MCF 10A (cell line): ENCODE measurements around the gene ASGR2. TPM values are rescaled to one million over a fixed set of nuclear protein-coding genes. Genes with fewer than 3 reads are reported as not detected.
"Not testable (repeated sequence)": the region's sequence is repeated elsewhere in the genome, so short reads cannot be mapped to it uniquely, and the experiment has no call there.

Source experiments
- BruUV-seq: library from RNA; stranded (reverse); fragments of 400-500 nt; replicated peaks from 2 replicates; lab custom pipeline; 2021; lab: Mats Ljungman, UMichigan
- CTCF ChIA-PET: fragments of 300-600 bp; sonication (Branson Sonifier 250); formaldehyde crosslinking; extraction: SDS; loops from one replicate; lab custom pipeline; 2021; ENCODE audit warnings: antibody characterized with exemption, inconsistent platforms; lab: Yijun Ruan, JAX
- POLR2A ChIA-PET: fragments of 300-600, 350-650 bp; sonication (Branson Sonifier 250); formaldehyde crosslinking; extraction: SDS; loops from one replicate; lab custom pipeline; 2020; ENCODE audit warnings: antibody characterized with exemption, inconsistent platforms; lab: Yijun Ruan, JAX
- DNase-seq: peaks from one replicate; pipeline ENCODE4 v3.0.0-alpha.2; 2018; ENCODE audit not compliant: unreplicated experiment
- H3K27ac Mint-ChIP-seq: one replicate; pipeline ENCODE4 v1.8.0; 2022; ENCODE audit warnings: mild to moderate bottlenecking, low read depth, mixed read lengths; ENCODE audit not compliant: unreplicated experiment
- H3K27me3 Mint-ChIP-seq: one replicate; pipeline ENCODE4 v1.8.0; 2022; ENCODE audit warnings: mixed read lengths; ENCODE audit not compliant: insufficient read depth, unreplicated experiment
- H3K36me3 Mint-ChIP-seq: one replicate; pipeline ENCODE4 v1.8.0; 2022; ENCODE audit warnings: mild to moderate bottlenecking, moderate library complexity, mixed read lengths; ENCODE audit not compliant: insufficient read depth, unreplicated experiment
- H3K4me1 Mint-ChIP-seq: one replicate; pipeline ENCODE4 v1.8.0; 2022; ENCODE audit warnings: mixed read lengths; ENCODE audit not compliant: insufficient read depth, unreplicated experiment
- H3K4me3 Mint-ChIP-seq: one replicate; pipeline ENCODE4 v1.8.0; 2022; ENCODE audit warnings: mild to moderate bottlenecking, moderate library complexity, mixed read lengths; ENCODE audit not compliant: unreplicated experiment
- H3K9me3 Mint-ChIP-seq: one replicate; pipeline ENCODE4 v1.8.0; 2022; ENCODE audit warnings: mixed read lengths; ENCODE audit not compliant: unreplicated experiment
- CTCF ChIP-seq: fragments of 200-600 bp; IDR thresholded peaks from one replicate; pipeline ENCODE4 v1.8.0; 2022; ENCODE audit warnings: antibody characterized with exemption, mild to moderate bottlenecking; ENCODE audit not compliant: unreplicated experiment
- intact Hi-C: fragments of 100-400 bp; cut with micrococcal nuclease; formaldehyde crosslinking; loops from 2 replicates; pipeline ENCODE4 v1.14.1; 2022
- total RNA-seq: library from RNA; stranded (reverse); gene quantifications from 2 replicates; pipeline ENCODE4 v1.2.3, GENCODE V29; 2022

The ASGR2 gene
- total RNA-seq, 1 experiment from 2014 or later, result not detected

GRCh38 chr17:7107012-7107754, 7.4 kb downstream of the ASGR2 start:
- Mint-ChIP-seq H3K9me3 (no peaks in the 10 kb centered on the region), H3K27me3 (peaks cover 18% of the 10 kb centered on the region), H3K36me3 (no peaks in the 10 kb centered on the region), H3K4me3 (no peak overlapping the region), H3K4me1 (no peaks in the 10 kb centered on the region), H3K27ac (no peak overlapping the region)
- no peak for TF ChIP-seq CTCF
- BruUV-seq, result no TSS peak
- POLR2A ChIA-PET, result no interaction called here
- intact Hi-C loops, result no loop called here
- CTCF ChIA-PET, result no interaction called here
- DNase-seq, result no peak

GRCh38 chr17:7102421-7102820, 12.2 kb downstream of the ASGR2 start:
- TF ChIP-seq CTCF, result no peak
- no TSS peak for BruUV-seq
- ChIA-PET CTCF (interaction anchor here (0.6 kb wide), 1 partner anchor 89 kb away, joined by 4 read pairs; no protein-coding TSS in a partner anchor), POLR2A (interaction anchor here (0.5 to 0.6 kb wide), 2 partner anchors 17 to 168 kb away, joined by 3 read pairs; no protein-coding TSS in a partner anchor)
- no peak overlapping the region for H3K4me3 Mint-ChIP-seq
- H3K4me1 Mint-ChIP-seq, result no peaks in the 10 kb centered on the region
- no peak overlapping the region for H3K27ac Mint-ChIP-seq
- intact Hi-C loops, result no loop called here
- no peaks in the 10 kb centered on the region for H3K36me3 Mint-ChIP-seq
- peaks cover 44% of the 10 kb centered on the region for H3K27me3 Mint-ChIP-seq
- no peaks in the 10 kb centered on the region for H3K9me3 Mint-ChIP-seq
- DNase-seq, result no peak

DNA sequence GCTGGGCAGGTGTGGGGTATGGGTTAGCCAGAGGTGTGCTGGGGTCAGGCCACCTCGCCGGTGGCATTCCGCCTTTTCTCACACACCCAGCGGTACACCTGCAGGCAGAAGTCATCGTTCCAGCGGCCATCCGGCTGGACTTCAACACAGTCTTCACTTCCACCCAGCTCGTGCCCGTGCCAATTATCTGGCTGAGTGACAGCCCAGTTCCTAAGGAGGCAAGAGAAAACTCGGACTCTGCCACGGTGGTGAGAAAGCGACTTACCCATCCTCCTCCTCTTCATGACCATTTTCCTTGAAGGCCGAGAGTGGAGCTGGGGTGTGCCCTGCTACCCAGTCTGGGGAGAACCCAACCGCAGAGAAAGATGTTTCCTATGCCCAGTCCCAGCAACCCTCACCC, 13.1 kb downstream of the ASGR2 start:
- ChIA-PET POLR2A (no interaction called here), CTCF (interaction anchor here (0.6 kb wide), 1 partner anchor 18 kb away, joined by 3 read pairs; no protein-coding TSS in a partner anchor)
- BruUV-seq, result no TSS peak
- intact Hi-C loops, result no loop called here
- DNase-seq, result no peak
- H3K4me3 Mint-ChIP-seq, result no peak overlapping the region
- H3K36me3 Mint-ChIP-seq, result no peaks in the 10 kb centered on the region
- H3K4me1 Mint-ChIP-seq, result no peaks in the 10 kb centered on the region
- TF ChIP-seq CTCF, result no peak
- peaks cover 44% of the 10 kb centered on the region for H3K27me3 Mint-ChIP-seq
- H3K9me3 Mint-ChIP-seq, result no peaks in the 10 kb centered on the region
- no peak overlapping the region for H3K27ac Mint-ChIP-seq

- POLR2A ChIA-PET, BruUV-seq, CTCF ChIA-PET: not testable (repeated sequence)
Measured at GRCh38 chr17:7100641-7101379, 13.8 kb downstream of the ASGR2 start.

More at GRCh38 chr17:7100641-7101379, 13.8 kb downstream of the ASGR2 start:
- DNase-seq, H3K4me1 Mint-ChIP-seq, H3K27ac Mint-ChIP-seq, H3K36me3 Mint-ChIP-seq, H3K4me3 Mint-ChIP-seq, intact Hi-C loops, H3K9me3 Mint-ChIP-seq: not testable (repeated sequence)
- peaks cover 44% of the 10 kb centered on the region for H3K27me3 Mint-ChIP-seq
